DOHH2 (cell line): ENCODE data around the gene HOTAIR.

Experiments
- EZH2phosphoT487 ChIP-seq: fragments of 200-600 bp; sonication (generic); IDR thresholded peaks from 2 replicates; pipeline ENCODE4 v1.6.1; 2017; ENCODE audit warnings: borderline replicate concordance, mild to moderate bottlenecking, antibody characterized with exemption, low read length, moderate library complexity, mixed read lengths
- TF ChIP-seq, protein P1 (sequence below): fragments of 200-600 bp; sonication (generic); IDR thresholded peaks from one replicate; pipeline ENCODE4 v1.5.1; 2014; ENCODE audit warnings: antibody characterized with exemption, mild to moderate bottlenecking, low read depth, low read length; ENCODE audit not compliant: poor library complexity, severe bottlenecking

DNA sequence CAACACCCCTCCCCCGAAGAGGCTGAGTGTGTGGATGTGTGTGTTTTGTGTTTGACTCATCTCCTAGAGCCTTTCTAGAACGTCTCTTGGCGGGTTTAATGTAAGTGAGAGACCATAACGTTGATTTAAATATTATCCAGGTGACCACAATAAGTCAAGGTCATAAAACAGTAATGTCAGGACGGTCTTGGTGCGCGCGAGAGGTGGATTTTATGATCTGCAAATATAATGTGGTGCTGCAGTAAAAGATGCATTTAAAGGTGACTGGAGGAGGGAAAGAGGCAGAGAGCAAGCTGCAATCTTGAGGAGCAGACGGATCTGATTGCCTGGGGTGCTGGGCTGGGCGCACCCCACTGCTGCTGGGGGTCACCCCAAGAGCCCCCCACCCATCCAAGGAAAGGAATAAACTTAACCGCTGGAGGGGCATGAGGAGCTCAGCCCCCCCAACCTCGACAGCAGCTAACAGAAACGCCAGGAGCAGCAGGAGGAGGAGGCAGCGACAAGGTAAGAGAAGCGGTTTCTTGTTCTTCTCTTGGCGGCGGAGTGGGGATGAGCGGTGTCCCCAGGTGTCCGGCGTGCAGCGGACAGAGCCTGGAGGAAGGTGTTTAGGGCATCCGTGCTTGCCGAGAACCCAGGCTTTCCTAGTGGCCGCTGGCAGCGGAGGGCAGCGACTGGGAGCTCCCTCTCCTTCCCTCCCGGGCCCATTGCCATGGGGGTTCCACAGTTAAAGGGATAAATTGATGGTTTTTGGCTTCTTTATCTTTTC, 15.7 kb upstream of the HOTAIR start:
- TF ChIP-seq, protein P1, sequence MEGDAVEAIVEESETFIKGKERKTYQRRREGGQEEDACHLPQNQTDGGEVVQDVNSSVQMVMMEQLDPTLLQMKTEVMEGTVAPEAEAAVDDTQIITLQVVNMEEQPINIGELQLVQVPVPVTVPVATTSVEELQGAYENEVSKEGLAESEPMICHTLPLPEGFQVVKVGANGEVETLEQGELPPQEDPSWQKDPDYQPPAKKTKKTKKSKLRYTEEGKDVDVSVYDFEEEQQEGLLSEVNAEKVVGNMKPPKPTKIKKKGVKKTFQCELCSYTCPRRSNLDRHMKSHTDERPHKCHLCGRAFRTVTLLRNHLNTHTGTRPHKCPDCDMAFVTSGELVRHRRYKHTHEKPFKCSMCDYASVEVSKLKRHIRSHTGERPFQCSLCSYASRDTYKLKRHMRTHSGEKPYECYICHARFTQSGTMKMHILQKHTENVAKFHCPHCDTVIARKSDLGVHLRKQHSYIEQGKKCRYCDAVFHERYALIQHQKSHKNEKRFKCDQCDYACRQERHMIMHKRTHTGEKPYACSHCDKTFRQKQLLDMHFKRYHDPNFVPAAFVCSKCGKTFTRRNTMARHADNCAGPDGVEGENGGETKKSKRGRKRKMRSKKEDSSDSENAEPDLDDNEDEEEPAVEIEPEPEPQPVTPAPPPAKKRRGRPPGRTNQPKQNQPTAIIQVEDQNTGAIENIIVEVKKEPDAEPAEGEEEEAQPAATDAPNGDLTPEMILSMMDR: no peak
- TF ChIP-seq EZH2phosphoT487: no peak
